Stimulated activated CD8-positive, alpha-beta memory T cell treated with anti-CD3 and anti-CD28 coated beads, Interleukin-15, amount 100 ng/mL, for 48 hours (primary cell): Measurements from ENCODE around the gene THBS3.
"Not testable (repeated sequence)": the region's sequence is repeated elsewhere in the genome, so short reads cannot be mapped to it uniquely, and the experiment has no call there.

Experiments used
- DNase-seq, 2 donors: peaks; one replicate each; pipeline ENCODE4 v3.0.0-alpha.2; 2020; ENCODE audit warnings: low read depth in 2 of 2

THBS3 gene

DNA sequence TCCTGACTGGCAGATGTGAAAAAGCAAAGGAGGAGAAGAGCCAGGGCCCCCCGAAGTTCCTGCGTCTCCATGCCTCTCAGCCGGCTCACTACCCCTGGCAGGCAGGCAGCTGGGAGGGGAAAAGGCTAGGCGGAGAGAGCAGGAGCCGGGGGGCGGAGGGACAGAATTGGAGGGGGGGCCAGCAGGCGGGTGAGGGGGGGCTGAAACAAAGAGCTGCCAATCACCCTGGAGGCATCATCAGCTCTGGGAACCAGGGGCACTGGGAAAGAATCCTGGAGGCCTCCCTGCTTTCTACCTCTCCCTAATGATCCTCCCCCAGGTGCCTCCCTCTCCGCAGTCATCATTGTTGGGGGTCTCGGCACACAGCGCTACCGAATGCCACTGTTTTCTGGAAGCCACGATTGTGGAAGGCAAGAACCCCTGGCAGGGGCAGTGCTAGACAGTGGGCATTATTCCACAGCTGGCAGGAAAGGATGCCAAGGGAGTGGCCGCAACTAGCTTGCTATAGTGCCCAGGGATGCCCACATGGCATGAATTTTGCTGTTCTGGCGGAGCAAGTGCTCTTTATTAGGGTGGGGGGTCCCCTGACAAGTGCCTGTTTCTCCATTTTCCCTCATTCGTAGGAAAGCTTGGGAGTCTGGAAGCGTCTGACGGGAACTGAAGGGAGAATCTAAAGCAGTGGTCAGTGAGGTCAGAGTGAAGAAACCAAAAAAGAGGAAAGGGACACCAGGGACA is at the start of gene THBS3:
TSS of gene THBS3 (minus strand) at position 92 of the 735 bp plus-strand sequence. CDS start at position 71, 21 bp downstream.
- no peak for DNase-seq

DNA sequence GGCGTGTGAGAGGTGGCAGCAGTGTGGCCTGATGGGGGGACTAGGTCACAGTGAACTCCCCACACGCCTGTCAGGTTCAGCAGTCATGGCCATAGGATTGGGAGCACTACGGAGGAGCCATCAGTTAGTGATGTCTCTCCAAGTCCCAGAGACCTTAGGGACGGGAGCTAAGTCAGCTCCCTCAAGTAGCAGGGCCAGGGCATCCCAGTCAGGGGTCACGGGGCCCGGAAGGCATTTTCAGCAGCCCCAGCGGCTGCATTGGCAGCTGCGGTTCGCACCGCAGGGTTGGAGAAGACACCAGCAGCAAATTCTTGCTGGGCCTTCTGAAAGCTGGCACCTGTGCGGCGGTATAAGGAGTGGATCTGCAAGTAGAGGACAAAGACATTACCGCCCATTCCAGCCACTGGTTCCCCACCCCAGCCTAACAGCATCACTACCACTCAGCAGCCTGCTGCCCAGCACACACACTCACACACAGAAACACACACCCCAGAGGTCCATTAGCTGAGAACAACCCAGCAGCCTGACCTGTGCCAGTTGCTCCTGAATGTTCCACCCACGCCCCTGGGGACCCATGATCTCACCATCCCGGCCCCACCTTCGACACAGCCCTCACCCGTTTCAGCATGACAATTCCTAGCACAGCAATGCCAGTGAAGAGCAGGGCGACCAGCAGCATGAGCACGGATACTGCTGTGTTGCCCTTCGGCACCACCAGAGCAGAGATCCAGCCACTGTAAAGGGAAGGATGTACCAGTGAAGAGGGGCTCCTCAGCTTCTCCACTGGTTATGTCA is 48.6 kb upstream of the THBS3 start:
- no peak for DNase-seq

DNA sequence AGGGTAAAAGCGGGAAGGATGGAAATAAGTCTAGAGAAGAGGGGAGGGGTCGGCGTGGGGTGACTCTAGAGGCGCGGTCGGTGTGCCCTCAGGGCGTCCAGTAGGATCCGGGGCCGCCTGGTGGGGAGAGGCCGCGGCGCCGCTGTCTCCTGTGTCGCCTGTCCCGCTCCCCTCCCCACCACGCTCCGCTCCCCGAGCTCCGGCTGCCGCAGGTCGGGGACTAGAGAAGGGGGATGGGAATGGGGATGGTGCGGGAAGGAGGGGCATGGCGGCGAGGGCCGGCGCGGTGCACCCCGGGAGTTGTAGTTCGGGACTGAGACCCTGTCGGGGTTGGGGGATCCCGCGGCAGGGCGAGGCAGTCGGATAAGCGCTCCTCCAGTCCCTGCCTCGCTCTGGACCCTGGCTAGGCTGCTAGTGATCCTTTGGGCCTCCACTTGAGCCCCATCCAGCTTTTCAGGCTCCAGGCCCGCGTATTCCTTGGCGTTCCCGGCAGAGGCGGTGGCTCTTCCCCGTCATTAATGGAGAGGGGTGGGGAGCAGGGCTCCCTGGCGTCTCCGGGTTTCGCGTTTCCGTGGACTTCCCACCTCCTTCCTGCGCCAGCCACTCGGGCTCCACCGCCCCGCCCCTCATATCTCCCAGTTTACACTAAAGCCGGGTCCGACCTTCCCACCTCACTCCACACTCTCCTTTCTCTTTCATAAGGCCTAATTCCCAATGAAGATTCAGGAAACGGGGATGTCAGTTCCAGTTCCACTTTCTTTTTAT is 47.7 kb upstream of the THBS3 start, which contains the start of gene ENTREP3:
TSS of gene ENTREP3 (minus strand) at position 241 of the 765 bp plus-strand sequence. CDS start 606 bp downstream, outside the sequence.
- peak; percentile 64 to 74 for DNase-seq

DNA sequence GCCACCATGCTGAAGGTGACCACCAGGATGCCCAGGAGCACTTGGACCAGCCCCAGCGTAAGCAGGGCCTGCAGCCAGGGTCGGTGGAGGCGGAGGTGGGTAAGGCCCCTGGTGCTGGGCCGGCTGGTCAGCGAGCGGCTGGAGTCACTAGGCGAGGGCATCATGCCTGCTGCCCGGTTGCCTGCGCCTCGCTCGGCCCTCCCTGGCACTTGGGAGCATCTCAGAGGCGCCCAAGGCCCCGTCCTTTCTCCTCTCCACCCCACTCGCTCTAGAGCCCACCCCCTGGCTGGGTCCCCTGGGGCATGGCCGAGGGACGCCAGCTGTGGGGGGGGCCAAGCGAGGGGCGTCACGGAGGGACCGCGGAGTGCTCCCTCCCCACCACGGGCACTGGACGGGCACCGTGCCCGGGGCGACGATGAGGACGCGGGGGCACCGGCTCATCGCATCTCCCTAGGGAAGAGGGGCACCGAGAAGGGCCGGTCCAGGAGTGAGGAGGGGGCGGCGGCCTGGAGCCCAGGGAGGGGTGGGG is 47.1 kb upstream of the THBS3 start:
- DNase-seq: no peak

DNA sequence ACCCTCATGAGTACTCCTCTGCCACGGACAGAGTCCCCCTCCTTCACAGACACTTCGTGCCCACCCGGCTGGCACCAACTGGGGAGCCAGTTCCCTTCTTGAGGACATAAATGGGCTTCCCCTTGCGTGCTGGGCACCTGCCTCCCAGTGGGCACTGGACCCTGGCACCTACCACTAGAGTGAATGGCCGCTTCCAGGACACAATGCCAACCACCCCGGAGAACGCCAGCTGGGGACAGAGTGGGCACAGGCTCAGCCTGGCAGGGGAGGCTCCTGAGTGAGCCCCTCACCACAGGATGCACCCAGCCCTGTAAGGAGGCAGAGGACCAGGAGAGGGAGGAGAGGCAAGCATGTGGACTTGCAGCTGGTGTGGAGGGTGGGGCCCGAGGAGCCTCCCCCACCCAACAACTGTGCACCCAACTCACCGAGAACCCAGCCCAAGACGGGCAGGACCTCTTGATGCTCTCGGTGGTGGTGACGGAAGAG is 46.6 kb upstream of the THBS3 start:
- no peak for DNase-seq

DNA sequence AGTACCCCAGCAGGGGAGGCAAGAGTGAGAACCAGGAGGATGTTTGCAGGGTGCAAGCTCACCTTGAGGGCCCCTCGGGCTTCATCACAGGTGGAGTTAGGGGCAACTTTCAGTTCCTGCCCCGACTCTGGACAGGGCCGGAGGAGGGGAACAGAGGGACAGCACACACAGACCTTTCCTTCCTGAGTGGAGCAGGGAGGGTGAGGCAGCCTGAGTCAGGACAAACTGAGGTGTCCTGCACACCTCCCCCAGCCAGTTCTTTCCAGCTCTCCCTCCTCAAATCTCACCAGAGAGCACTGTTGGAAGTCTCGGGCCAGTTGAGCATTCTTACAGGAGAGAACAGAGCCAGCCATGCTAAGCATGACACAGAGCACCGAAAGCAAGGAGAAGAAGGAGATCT is 46.1 kb upstream of the THBS3 start:
- DNase-seq: no peak

DNA sequence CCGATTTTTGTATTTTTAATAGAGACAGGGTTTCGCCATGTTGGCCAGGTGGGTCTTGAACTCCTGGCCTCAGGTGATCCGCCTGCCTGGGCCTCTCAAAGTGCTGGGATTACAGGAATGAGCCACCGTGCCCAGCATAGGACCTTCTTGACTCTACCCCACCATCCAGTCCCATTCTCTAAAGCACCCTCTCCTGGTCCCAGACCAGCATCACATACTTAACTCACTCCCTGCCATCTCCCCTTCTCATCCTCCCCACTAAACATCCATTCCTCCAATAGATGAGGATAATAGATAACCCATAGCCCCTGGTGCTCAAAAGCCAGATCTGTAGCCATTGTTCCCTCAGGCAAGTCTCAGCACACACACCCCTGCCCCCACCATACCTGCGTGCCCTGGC is 45.5 kb upstream of the THBS3 start:
- DNase-seq: no peak

DNA sequence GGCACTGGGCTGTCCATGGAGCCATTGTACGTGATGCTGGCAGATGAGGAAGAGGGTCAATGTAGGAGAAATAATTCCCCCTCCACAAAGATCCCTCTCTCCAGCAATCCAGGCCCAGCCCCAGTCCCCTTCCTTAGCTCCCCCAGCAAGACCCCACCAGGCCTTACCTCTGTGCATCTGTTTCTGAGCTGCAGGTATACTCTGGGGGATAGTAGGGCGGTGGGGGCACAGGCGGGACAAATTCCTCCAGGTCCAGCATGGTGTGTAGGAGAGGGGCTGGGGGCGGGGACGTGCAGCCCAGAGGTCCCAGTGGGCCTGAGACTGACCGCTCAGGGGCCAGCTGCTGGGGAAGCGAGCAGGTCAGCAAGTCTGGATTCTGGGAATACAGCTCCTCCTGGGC is 43.9 kb upstream of the THBS3 start:
- DNase-seq: no peak

DNA sequence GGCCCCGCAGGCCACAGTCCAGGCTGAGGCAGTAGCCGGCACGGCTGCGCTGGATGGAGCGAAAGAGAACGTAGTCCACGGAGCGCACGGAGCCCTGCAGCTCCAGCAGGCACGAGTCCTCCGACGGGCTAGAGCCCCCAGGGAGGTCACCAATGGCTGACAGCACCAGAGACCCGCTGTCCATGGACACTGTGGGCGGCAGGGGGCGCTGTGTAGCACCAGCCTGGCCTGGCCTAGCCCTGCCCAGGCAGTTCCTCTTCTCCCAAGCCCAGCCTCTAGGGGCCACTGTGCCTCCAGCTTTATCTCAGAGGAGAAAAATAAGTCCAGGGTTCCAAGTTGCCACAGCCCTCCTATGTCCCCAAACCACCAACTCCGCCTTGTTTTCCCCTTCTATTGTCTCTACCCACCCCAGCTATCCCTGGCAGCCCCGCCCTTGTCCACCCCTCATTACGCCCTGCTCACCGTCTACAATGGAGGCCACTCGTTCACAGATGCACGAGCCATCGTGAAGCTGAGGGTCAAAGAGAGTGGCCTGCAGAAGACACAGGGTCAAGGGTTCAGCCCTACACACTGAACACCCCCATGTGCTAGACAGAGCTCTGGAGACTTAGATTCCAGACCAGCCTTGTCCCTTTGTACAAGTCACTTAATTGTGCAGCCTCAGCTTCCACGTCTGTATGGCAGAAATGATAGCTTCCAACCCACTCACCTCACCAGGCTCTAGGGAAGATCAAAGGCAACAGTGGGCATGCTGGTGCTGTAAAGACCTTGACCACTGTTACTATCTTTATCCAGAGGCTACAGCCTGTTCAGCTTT is 43.1 kb upstream of the THBS3 start:
- peak; percentile 89 to 91 for DNase-seq

DNA sequence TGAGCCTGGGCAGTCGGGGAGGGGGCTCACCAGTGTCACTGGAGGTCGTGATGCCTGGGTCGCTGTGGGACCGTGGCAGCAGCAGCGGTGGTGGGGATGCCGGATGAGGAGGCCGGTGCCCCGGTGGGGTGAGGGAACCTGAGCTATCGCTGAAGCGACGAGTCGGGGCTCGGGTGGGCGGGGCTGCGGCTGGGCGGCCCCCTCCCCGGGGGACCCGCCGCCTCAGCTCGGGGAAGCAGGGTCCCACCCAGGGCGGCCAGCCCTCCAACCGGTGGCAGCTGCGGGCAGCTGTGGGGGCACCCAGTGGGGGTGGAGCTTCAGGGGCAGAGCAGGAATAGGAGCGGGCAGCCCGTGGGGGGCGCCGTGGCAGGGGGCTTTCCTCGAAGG is 42.5 kb upstream of the THBS3 start:
- DNase-seq: no peak

DNA sequence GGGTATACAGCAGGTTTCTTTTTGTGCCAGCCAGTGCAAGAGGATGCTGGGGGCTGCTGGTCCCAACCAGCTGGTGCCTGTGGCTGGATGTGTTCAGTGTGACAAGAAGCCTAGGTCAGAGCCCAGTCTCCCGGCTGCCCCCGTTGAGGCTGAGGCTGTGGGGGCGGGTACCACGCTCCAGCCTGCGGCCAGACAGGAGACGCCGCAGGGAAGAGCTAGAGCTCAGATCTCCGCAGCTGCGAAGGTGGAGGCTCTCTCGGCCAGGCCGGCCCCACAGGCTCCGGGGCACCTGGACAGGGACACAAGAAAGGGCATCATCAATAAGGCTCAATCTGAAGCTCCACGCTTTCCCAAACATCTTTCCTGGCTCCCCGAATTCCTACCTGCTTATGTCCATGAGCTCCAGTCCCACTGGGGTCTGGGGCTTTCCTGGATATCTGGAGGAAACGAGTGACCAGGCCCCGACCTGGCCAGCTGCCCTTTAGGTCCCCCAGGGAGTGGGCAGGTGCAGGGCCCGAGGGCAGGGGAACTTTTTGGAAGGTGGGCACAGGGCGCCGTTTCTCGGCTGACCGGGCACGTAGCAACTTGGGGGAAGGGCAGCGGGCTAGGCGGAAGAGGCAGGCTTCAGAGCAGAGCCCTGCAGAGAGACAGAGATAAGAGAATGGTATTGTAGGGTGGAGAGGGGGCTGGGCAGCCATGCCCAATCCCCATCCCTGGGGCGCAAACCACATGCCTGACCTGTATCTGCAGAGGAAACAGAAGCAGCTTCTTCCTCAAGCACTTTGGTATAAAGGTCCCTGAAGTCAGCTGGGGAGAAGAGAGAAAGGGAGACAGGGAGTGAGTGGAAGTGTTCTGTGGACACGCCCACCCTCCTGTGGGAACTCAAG is 40.2 kb upstream of the THBS3 start:
- no peak for DNase-seq

DNA sequence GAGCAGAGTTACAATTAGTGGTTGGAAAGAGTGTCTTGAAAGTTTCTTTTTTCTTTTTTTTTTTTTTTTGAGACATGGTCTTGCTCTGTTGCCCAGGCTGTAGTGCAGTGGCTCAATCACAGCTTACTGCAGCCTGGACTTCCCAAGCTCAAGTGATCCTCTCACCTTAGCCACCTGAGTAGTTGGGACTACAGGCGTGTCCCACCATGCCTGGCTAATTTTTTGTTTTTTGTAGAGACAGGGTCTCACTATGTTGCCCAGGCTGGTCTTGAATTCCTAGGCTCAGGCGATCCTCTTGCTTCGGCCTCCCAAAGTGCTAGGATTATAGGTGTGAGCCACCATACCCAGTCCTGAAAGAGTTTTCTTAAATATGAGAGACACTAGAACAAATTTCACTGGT is 39.1 kb upstream of the THBS3 start:
- not testable (repeated sequence) for DNase-seq

DNA sequence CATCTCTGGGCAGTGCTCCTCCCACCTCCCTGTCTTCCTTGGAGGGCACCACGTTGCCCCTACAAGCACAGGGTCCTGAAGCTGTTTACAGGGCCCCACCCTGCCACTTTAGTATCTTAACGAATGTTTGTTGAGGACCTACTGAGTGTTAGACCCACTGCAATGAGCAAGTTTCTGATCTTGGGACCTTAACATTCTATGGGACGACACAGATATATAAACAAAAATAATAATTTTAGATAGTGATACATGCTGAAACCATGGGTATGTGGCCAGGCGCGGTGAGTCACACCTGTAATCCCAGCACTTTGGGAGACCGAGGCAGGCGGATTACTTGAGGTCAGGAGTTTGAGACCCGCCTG is 37.4 kb upstream of the THBS3 start:
- peak in 1 of 2 donors; percentile 23 for DNase-seq

DNA sequence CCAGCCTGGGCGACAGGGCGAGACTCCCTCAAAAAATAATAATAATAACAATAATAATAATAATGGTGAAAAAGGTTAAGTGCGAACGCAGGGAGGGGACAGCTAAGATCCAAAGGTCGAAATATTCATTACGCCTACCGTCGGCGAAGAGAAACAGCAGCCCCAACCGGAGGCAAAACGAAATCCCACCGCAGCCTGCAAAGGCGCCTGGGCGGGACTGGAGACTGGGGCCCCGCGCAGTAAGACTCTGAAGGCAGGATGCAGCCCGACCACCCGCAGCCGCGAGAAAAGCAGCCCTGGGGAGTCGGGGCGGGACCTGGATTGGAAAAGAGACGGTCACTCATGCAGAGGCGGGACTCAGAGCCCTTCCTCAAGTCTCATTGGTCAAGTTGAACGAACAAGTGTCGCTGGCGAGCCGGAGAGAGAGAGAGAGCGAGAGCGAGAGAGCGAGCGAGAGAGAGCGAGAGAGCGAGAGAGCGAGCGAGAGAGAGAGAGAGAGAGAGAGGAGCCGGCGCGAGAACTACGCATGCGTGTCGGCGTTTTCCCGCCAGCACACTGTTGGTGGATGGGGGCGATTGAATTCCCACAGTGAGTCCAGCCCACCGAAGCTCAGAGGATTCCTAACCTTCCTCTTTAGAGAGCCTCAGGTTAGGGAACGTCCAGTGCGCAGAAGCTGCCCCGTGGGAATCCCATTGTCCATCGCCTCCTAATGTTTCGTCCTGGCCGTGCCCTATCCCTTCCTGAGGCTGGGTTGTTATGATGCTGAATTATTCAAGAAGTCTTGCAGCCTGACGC is 36.9 kb upstream of the THBS3 start:
- peak; percentile 97 for DNase-seq

DNA sequence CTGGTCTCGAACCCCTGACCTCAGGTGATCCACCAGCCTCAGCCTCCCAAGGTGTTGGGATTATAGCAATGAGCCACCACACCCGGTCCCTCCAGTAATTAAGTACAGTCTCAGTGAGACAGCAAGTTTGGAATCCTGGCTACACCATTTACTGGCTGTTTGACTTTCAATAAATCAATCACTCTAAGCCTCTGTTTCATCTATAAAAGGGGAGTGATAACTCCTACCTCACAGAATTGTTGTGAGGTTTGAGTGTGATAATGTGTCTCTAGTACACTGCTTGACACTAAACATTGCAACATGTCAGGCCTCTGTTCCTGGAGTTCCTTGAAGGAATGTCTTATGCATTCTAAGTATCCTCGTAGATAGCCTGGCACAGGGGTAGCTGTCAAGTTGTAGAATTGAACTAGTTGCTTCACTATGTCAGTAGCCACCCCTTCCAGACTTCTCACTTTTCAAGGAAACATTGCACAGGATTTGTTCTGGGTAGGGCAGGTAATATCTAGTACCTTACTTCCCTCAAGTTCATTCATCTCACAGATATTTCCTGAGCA is 35.2 kb upstream of the THBS3 start:
- DNase-seq: no peak

DNA sequence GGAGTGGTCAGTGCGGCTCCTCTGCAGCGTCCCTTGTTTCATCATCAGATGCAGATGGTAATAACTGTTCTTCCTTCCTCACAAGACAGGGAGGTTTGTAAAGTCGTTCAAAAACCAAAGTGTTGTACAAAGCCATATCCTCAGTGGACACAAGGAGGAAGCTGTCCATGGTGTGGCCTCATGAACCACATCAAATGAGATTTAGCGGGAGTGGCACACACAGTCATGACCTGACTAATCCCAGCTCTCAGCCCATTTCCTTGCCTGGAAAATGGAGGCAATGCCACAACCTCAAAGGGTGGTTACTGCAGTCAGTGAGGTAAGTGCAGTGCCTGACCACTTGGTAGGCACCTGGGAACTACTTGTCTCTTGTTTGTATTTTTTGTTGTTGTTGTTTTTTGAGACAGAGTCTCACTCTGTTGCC is 34.2 kb upstream of the THBS3 start:
- DNase-seq: no peak

DNA sequence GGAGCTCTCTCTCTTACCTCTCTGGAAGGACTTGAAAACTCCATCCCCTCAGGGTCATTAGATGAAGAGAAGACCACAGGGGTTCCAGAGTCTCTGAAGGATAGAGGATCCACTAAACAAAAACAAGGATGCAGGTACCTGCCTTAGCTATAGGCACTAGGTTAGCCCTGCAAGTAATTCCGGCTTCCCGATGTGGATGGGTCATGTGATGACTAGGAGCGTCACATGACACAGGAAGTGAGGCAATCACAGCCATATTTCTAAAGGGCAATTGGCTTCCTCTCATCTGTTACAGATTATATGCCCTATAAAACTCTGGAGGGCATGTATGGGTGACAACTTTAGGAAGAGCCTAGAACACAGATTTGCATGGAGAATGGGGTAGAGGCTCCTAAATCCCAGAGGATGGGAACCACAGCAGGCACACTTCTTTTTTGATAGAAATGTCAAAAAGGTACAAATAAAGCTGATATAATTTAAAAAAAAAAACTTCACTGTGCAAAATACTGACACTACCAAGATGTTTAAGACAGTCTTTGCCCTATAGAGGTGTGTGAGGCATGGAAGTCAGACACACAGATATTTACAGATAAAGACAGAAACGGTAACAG is 33.5 kb upstream of the THBS3 start:
- peak in 1 of 2 donors; percentile 45 for DNase-seq

DNA sequence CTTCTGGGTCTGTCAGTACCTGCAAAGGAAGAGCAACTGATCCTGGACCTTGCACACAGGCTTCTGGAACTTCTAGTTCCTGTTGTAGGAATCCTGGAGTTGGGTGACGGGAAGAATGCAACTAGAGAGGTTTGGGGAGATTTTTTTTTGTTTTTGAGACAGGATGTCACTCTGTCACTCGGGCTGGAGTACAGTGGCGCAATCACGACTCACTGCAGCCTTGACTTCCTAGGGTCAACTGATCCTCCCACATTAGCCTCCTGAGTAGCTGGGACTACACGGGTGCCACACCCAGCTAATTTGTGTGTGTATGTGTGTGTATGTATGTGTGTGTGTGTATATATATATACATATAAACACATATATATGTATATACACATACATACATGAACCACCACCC is 28.8 kb upstream of the THBS3 start:
- no peak for DNase-seq
